Loucy (cell line): ENCODE results near the gene TBC1D3K.
"Not testable (repeated sequence)": the region's sequence is repeated elsewhere in the genome, so short reads cannot be mapped to it uniquely, and the experiment has no call there.

Experiments used
- H2AFZ ChIP-seq: fragments of 200-600 bp; sonication (generic); 2 replicates; pipeline ENCODE4 v1.6.0; 2016; ENCODE audit warnings: antibody characterized with exemption, mild to moderate bottlenecking, low read length, moderate library complexity
- H3F3A ChIP-seq: fragments of 200-600 bp; 2 replicates; pipeline ENCODE4 v1.6.0; 2016; ENCODE audit warnings: antibody characterized with exemption, low read depth, mild to moderate bottlenecking
- H3K27me3 ChIP-seq: fragments of 200-600 bp; sonication (generic); 2 replicates; pipeline ENCODE4 v1.6.1; 2014; ENCODE audit warnings: low read length, mild to moderate bottlenecking; ENCODE audit not compliant: insufficient read depth, poor library complexity, severe bottlenecking
- H3K36me3 ChIP-seq: fragments of 200-600 bp; sonication (generic); 2 replicates; pipeline ENCODE4 v1.6.1; 2016; ENCODE audit warnings: low read length; ENCODE audit not compliant: insufficient read depth
- H3K4me1 ChIP-seq: fragments of 200-600 bp; sonication (generic); 2 replicates; pipeline ENCODE4 v1.5.1; 2014; ENCODE audit warnings: low read length, mild to moderate bottlenecking; ENCODE audit not compliant: insufficient read depth, poor library complexity, severe bottlenecking
- H3K4me2 ChIP-seq: fragments of 200-600 bp; sonication (generic); 2 replicates; pipeline ENCODE4 v1.6.0; 2014; ENCODE audit warnings: antibody characterized with exemption, low read length, low read depth, mild to moderate bottlenecking; ENCODE audit not compliant: poor library complexity, severe bottlenecking
- H3K4me3 ChIP-seq: fragments of 200-600 bp; sonication (generic); 2 replicates; pipeline ENCODE4 v1.5.1; 2014; ENCODE audit warnings: low read length, mild to moderate bottlenecking, mixed read lengths; ENCODE audit not compliant: poor library complexity, severe bottlenecking
- H3K79me2 ChIP-seq: fragments of 200-600 bp; sonication (generic); 2 replicates; pipeline ENCODE4 v1.6.1; 2014; ENCODE audit warnings: low read length; ENCODE audit not compliant: insufficient read depth
- H3K9ac ChIP-seq: fragments of 200-600 bp; sonication (generic); 2 replicates; pipeline ENCODE4 v1.6.0; 2014; ENCODE audit warnings: mild to moderate bottlenecking, low read depth, low read length, moderate library complexity; ENCODE audit not compliant: poor library complexity, severe bottlenecking
- H3K9me2 ChIP-seq: fragments of 200-600 bp; sonication (generic); replicated peaks from 2 replicates; pipeline ENCODE4 v1.6.1; 2016; ENCODE audit warnings: low read depth, low read length, mixed read lengths
- H3K9me3 ChIP-seq: fragments of 200-600 bp; sonication (generic); 2 replicates; pipeline ENCODE4 v1.6.1; 2014; ENCODE audit warnings: mild to moderate bottlenecking, antibody characterized with exemption, low read length, low read depth; ENCODE audit not compliant: insufficient read depth
- H4K20me1 ChIP-seq: fragments of 200-600 bp; sonication (generic); 2 replicates; pipeline ENCODE4 v1.6.0; 2014; ENCODE audit warnings: antibody characterized with exemption, low read length, mild to moderate bottlenecking; ENCODE audit not compliant: insufficient read depth, poor library complexity, severe bottlenecking
- EZH2phosphoT487 ChIP-seq: fragments of 200-600 bp; IDR thresholded peaks from 2 replicates; pipeline ENCODE4 v1.6.1; 2018; ENCODE audit warnings: antibody characterized with exemption, mild to moderate bottlenecking, moderate library complexity, borderline replicate concordance
- TF ChIP-seq, protein P1 (sequence below): fragments of 200-600 bp; sonication (generic); conservative IDR thresholded peaks from 2 replicates; pipeline ENCODE4 v1.5.1; 2014; ENCODE audit warnings: mild to moderate bottlenecking, antibody characterized with exemption, low read length

Gene TBC1D3K

DNA sequence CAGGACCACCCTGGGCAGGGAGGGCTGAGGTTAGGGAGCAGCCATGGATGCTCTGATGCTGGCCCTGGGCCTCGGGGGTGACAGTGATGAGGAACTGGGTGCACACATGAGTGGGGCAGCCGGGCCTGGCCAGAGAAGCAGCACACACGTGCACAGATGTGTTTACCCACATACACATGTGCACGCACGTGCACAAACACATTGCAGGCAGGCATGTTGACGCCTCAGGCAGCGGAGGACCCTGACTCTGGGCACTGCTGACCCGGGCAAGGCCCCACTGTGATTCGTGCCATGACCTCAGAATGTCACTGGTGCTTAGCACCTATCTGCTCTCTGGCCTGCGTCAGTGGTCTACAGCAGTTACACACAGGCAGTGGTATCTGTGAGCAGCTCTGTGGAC, at the start of gene TBC1D3K:
TSS of gene TBC1D3K (plus strand) at position 301 of the 400 bp plus-strand sequence. CDS start 1,585 bp downstream, outside the sequence.
- not testable (repeated sequence) for H3K4me3 ChIP-seq, H4K20me1 ChIP-seq, H3K79me2 ChIP-seq, H3K9me3 ChIP-seq, H3K9me2 ChIP-seq, H3K36me3 ChIP-seq, H3F3A ChIP-seq, H3K4me1 ChIP-seq, H3K9ac ChIP-seq, H3K27me3 ChIP-seq, H3K4me2 ChIP-seq, H2AFZ ChIP-seq

DNA sequence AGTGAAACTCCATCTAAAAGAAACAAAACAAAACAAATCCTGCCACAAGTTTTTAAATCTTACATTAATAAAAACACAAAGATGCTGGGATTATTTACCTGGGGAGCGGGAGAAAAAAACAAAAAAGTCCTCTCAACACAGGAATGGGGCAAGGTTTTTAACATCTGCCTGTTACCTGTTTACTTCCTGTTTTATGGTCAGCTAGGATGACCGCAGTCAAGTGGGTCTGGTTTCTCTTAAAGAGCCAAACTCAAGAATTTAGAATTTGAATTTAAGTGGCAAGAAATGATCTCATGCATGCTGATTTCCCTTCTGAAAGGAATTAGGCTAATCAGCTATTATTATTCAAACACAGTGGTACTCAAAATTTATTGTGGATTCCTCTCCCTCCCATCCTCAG, 39.7 kb upstream of the TBC1D3K start:
- Histone ChIP-seq H3K9me2 (no peaks in the 10 kb centered on the region), H3K79me2 (no peaks in the 10 kb centered on the region), H3K27me3 (no peaks in the 10 kb centered on the region), H4K20me1 (no peaks in the 10 kb centered on the region), H3K9ac (no peak overlapping the region), H3K36me3 (no peaks in the 10 kb centered on the region), H3F3A (no peaks in the 10 kb centered on the region), H2AFZ (no peak overlapping the region), H3K4me2 (no peak overlapping the region), H3K9me3 (no peaks in the 10 kb centered on the region), H3K4me1 (no peaks in the 10 kb centered on the region), H3K4me3 (no peak overlapping the region)
- TF ChIP-seq, protein P1, sequence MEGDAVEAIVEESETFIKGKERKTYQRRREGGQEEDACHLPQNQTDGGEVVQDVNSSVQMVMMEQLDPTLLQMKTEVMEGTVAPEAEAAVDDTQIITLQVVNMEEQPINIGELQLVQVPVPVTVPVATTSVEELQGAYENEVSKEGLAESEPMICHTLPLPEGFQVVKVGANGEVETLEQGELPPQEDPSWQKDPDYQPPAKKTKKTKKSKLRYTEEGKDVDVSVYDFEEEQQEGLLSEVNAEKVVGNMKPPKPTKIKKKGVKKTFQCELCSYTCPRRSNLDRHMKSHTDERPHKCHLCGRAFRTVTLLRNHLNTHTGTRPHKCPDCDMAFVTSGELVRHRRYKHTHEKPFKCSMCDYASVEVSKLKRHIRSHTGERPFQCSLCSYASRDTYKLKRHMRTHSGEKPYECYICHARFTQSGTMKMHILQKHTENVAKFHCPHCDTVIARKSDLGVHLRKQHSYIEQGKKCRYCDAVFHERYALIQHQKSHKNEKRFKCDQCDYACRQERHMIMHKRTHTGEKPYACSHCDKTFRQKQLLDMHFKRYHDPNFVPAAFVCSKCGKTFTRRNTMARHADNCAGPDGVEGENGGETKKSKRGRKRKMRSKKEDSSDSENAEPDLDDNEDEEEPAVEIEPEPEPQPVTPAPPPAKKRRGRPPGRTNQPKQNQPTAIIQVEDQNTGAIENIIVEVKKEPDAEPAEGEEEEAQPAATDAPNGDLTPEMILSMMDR = no peak
- TF ChIP-seq EZH2phosphoT487 = no peak

DNA sequence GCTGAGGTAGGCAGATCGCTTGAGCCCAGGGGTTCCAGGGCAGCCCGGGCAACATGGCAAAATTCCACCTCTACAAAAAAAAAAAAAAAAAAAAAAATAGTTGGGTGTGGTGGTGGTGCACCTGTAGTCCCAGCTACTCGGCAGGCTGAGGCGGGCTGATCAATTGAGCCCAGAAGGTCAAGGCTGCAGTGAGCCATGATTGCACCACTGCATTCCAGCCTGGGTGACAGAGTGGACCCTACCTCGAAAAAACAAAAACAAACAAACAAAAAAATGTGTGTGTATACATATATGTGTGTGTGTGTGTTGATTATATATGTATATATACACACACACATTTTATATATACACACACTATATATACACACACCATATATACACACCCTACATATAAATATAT, 39.1 kb upstream of the TBC1D3K start:
- H3K36me3 ChIP-seq = no peaks in the 10 kb centered on the region
- no peaks in the 10 kb centered on the region for H3K4me1 ChIP-seq
- no peak overlapping the region for H3K4me3 ChIP-seq
- no peaks in the 10 kb centered on the region for H3K79me2 ChIP-seq
- no peak overlapping the region for H3K4me2 ChIP-seq
- no peaks in the 10 kb centered on the region for H3F3A ChIP-seq
- no peak overlapping the region for H3K9ac ChIP-seq
- no peaks in the 10 kb centered on the region for H3K27me3 ChIP-seq
- H4K20me1 ChIP-seq = no peaks in the 10 kb centered on the region
- H3K9me3 ChIP-seq = no peaks in the 10 kb centered on the region
- no peak for TF ChIP-seq EZH2phosphoT487
- TF ChIP-seq, protein P1 = no peak
- no peaks in the 10 kb centered on the region for H3K9me2 ChIP-seq
- no peak overlapping the region for H2AFZ ChIP-seq

GRCh38 chr17:37888881-37889280, 35.3 kb upstream of the TBC1D3K start:
- no peaks in the 10 kb centered on the region for H3K27me3 ChIP-seq
- no peaks in the 10 kb centered on the region for H3K79me2 ChIP-seq
- TF ChIP-seq EZH2phosphoT487 = no peak
- TF ChIP-seq, protein P1 = no peak
- no peak overlapping the region for H3K4me3 ChIP-seq
- no peak overlapping the region for H3K4me2 ChIP-seq
- H3K9ac ChIP-seq = no peak overlapping the region
- H3K4me1 ChIP-seq = no peaks in the 10 kb centered on the region
- no peak overlapping the region for H2AFZ ChIP-seq
- H3K36me3 ChIP-seq = no peaks in the 10 kb centered on the region
- no peaks in the 10 kb centered on the region for H4K20me1 ChIP-seq
- H3F3A ChIP-seq = no peaks in the 10 kb centered on the region
- H3K9me2 ChIP-seq = no peaks in the 10 kb centered on the region
- no peaks in the 10 kb centered on the region for H3K9me3 ChIP-seq

GRCh38 chr17:37896961-37897360, 27.3 kb upstream of the TBC1D3K start:
- H3K4me1 ChIP-seq, H3K79me2 ChIP-seq, H3K4me2 ChIP-seq, H3K9me2 ChIP-seq, H3K27me3 ChIP-seq, H3K9me3 ChIP-seq, H3K4me3 ChIP-seq, H3F3A ChIP-seq, H4K20me1 ChIP-seq, H3K9ac ChIP-seq, H2AFZ ChIP-seq, H3K36me3 ChIP-seq: not testable (repeated sequence)
